GM23248 (cell line): ENCODE data around the gene SLC39A1. TPM values are rescaled to one million over a fixed set of nuclear protein-coding genes. Genes with fewer than 3 reads are reported as not detected.

Experiments
- DNase-seq: peaks from one replicate; pipeline ENCODE4 v3.0.0-alpha.2; 2015
- H2AFZ ChIP-seq: fragments of 200-600 bp; sonication (generic); 2 replicates; pipeline ENCODE4 v1.6.1; 2016; ENCODE audit warnings: antibody characterized with exemption
- H3F3A ChIP-seq: fragments of 200-600 bp; sonication (generic); 2 replicates; pipeline ENCODE4 v1.6.1; 2016; ENCODE audit warnings: mild to moderate bottlenecking, antibody characterized with exemption, mixed run types; ENCODE audit not compliant: insufficient read depth
- H3K27ac ChIP-seq: fragments of 200-600 bp; sonication (generic); 2 replicates; pipeline ENCODE4 v1.5.1; 2016; ENCODE audit warnings: mild to moderate bottlenecking
- H3K27me3 ChIP-seq: fragments of 200-600 bp; sonication (generic); replicated peaks from 2 replicates; pipeline ENCODE4 v1.6.1; 2016; ENCODE audit warnings: mild to moderate bottlenecking; ENCODE audit not compliant: insufficient read depth
- H3K36me3 ChIP-seq: fragments of 200-600 bp; sonication (generic); 2 replicates; pipeline ENCODE4 v1.6.1; 2016; ENCODE audit warnings: low read depth, mild to moderate bottlenecking
- H3K4me1 ChIP-seq: fragments of 200-600 bp; sonication (generic); 2 replicates; pipeline ENCODE4 v1.6.1; 2016; ENCODE audit warnings: mild to moderate bottlenecking; ENCODE audit not compliant: insufficient read depth
- H3K4me2 ChIP-seq: fragments of 200-600 bp; sonication (generic); one replicate; pipeline ENCODE4 v1.6.1; 2016; ENCODE audit warnings: mild to moderate bottlenecking; ENCODE audit not compliant: unreplicated experiment
- H3K4me3 ChIP-seq: fragments of 200-600 bp; sonication (generic); 2 replicates; pipeline ENCODE4 v1.5.1; 2016; ENCODE audit warnings: mild to moderate bottlenecking
- H3K79me2 ChIP-seq: fragments of 200-600 bp; sonication (generic); 2 replicates; pipeline ENCODE4 v1.6.1; 2016; ENCODE audit warnings: mild to moderate bottlenecking; ENCODE audit not compliant: insufficient read depth
- H3K9ac ChIP-seq: fragments of 200-600 bp; sonication (generic); 2 replicates; pipeline ENCODE4 v1.6.1; 2016; ENCODE audit warnings: mild to moderate bottlenecking
- H3K9me2 ChIP-seq: fragments of 200-600 bp; sonication (generic); 2 replicates; pipeline ENCODE4 v1.6.1; 2016; ENCODE audit warnings: mixed run types, mild to moderate bottlenecking, moderate library complexity; ENCODE audit not compliant: insufficient read depth
- H3K9me3 ChIP-seq: fragments of 200-600 bp; sonication (generic); one replicate; pipeline ENCODE4 v1.6.1; 2017; ENCODE audit warnings: low read depth
- H4K20me1 ChIP-seq: fragments of 200-600 bp; sonication (generic); 2 replicates; pipeline ENCODE4 v1.6.0; 2016; ENCODE audit not compliant: insufficient read depth
- EZH2 ChIP-seq: fragments of 200-600 bp; sonication (generic); IDR thresholded peaks from 2 replicates; pipeline ENCODE4 v1.6.1; 2018; ENCODE audit warnings: antibody characterized with exemption, mild to moderate bottlenecking; ENCODE audit not compliant: insufficient read depth, poor library complexity, severe bottlenecking
- EZH2phosphoT487 ChIP-seq: fragments of 200-600 bp; sonication (generic); IDR thresholded peaks from 2 replicates; pipeline ENCODE4 v1.6.1; 2018; ENCODE audit warnings: antibody characterized with exemption, moderate library complexity, mild to moderate bottlenecking, low read depth; ENCODE audit not compliant: insufficient read depth
- WGBS, 2 experiments: methylation state at CpG; one replicate each; pipeline ENCODE4 v1.1.6; 2015 to 2017; ENCODE audit warnings: low lambda C conversion rate in 2 of 2, low coverage in 1 of 2; ENCODE audit errors: missing lambda C conversion rate in 2 of 2; 5-methylcytosine and 5-hydroxymethylcytosine counted together
- in situ Hi-C: fragments of 300-500 bp; cut with MboI; formaldehyde crosslinking; loops from 2 replicates; pipeline ENCODE4 v1.15.0; 2020
- polyA plus RNA-seq: library from polyadenylated mRNA; unstranded; fragments of >200 nt; fragmentation: Nextera tagmentation; extraction: Ambion mirVana; gene quantifications from 2 replicates; pipeline ENCODE4 v1.2.1, GENCODE V29; 2016
- total RNA-seq: library from RNA; depleted of rRNA; stranded (reverse); fragments of >200 nt; shearing (Covaris generic); gene quantifications from 2 replicates; pipeline ENCODE4 v1.2.3, GENCODE V29; 2014

The SLC39A1 gene
- total and polyA plus RNA-seq, 2 experiments from 2014 or later = 91.9 to 120 TPM

DNA sequence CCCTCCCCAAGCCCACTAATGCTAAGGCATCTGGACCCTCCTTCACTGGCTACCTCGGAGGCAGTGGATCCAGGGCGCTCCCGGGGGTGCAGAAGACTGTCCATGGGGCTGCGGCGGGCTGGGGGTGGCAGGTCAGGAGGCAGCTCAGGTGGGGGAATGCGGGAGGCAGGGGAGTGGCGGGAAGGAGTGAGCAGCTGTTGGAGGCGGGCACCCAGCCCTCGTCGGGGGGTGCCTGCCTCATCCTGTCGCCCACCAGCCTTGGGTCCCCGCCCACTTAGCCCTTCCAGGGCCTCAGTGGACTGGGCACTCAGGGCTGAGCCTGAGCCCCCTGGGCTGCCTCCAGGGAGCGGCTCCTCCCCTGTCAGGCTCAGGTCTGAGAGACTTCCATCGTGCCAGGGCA is 29.9 kb downstream of the SLC39A1 start:
- 87 to 93% methylated on average over 7 to 13 of the region's 14 CpGs for WGBS, 2 experiments
- H3K4me3 ChIP-seq = no peak overlapping the region
- H3K4me2 ChIP-seq = no peak overlapping the region
- H3F3A ChIP-seq = 0 out of 2 replicates have a peak, but pooled peaks cover 9% of the 10 kb centered on the region
- H2AFZ ChIP-seq = no peak overlapping the region
- TF ChIP-seq EZH2 (no peak), EZH2phosphoT487 (no peak)
- in situ Hi-C loops = no loop called here
- no peak overlapping the region for H3K27ac ChIP-seq
- no peaks in the 10 kb centered on the region for H3K9me2 ChIP-seq
- peaks cover 7% of the 10 kb centered on the region; the same call in 1 of the 2 replicates for H3K4me1 ChIP-seq
- no peaks in the 10 kb centered on the region for H4K20me1 ChIP-seq
- no peaks in the 10 kb centered on the region for H3K9me3 ChIP-seq
- H3K27me3 ChIP-seq = no peaks in the 10 kb centered on the region
- H3K36me3 ChIP-seq = no peaks in the 10 kb centered on the region; the same call in 1 of the 2 replicates
- no peaks in the 10 kb centered on the region for H3K79me2 ChIP-seq
- DNase-seq = no peak
- H3K9ac ChIP-seq = no peak overlapping the region

DNA sequence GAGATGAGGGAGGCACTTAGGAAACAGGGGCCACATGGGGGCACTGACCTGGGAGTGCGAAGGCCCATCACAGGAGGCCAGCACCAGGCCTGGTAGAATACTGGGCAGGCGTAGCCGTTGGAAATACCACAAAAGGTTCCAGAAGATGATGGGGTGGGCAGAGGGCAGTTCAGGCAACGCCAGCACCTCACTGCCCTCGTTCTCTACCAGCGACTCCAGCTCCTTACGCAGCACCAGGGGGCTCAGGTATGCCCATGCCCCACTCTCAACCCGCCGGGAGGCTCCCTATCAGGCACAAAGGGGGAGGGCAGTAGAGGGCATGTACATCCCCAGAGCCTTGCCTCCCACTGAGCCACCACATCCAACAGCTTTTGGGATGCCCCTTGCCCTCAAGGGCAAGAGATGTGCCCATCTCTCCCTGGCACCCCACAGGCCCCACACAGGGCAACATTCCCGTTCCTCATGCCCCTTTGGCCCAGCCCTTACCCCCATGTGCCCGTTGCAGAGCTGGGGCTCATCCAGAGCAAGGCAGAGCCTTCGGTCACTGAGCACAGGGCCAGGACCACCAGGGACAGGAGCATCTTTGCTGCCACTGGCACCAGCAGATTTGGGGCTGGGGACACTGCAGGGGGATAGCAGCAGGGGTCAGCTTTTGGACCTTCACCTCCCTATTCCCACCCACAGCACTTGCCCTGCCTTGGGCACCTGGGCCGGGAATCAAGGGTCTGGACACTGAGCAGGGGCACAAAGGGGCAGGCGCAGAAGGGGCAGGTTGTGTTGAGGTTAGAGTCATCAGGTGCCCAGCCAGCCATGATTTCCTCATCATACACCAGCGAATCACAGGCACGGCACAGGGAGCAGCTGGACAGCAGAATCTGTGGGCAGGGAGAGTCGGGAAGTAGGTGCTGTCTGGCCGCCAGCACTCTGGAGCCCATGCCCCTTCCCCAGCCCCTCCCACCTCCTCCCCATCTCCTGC is 30.9 kb downstream of the SLC39A1 start:
- H2AFZ ChIP-seq = no peak overlapping the region
- H3F3A ChIP-seq = 0 out of 2 replicates have a peak, but pooled peaks cover 9% of the 10 kb centered on the region
- TF ChIP-seq EZH2phosphoT487 = no peak
- TF ChIP-seq EZH2 = no peak
- no peak for DNase-seq
- H4K20me1 ChIP-seq = no peaks in the 10 kb centered on the region
- no peaks in the 10 kb centered on the region; the same call in 1 of the 2 replicates for H3K36me3 ChIP-seq
- H3K9ac ChIP-seq = no peak overlapping the region
- no peak overlapping the region for H3K4me2 ChIP-seq
- H3K4me3 ChIP-seq = no peak overlapping the region
- WGBS, 2 experiments = 93 to 94% methylated on average over 18 of the region's 18 CpGs
- no peaks in the 10 kb centered on the region for H3K79me2 ChIP-seq
- no peaks in the 10 kb centered on the region for H3K9me3 ChIP-seq
- in situ Hi-C loops = no loop called here
- no peak overlapping the region for H3K27ac ChIP-seq
- no peaks in the 10 kb centered on the region for H3K9me2 ChIP-seq
- peaks cover 8% of the 10 kb centered on the region; the same call in 1 of the 2 replicates for H3K4me1 ChIP-seq
- H3K27me3 ChIP-seq = no peaks in the 10 kb centered on the region

DNA sequence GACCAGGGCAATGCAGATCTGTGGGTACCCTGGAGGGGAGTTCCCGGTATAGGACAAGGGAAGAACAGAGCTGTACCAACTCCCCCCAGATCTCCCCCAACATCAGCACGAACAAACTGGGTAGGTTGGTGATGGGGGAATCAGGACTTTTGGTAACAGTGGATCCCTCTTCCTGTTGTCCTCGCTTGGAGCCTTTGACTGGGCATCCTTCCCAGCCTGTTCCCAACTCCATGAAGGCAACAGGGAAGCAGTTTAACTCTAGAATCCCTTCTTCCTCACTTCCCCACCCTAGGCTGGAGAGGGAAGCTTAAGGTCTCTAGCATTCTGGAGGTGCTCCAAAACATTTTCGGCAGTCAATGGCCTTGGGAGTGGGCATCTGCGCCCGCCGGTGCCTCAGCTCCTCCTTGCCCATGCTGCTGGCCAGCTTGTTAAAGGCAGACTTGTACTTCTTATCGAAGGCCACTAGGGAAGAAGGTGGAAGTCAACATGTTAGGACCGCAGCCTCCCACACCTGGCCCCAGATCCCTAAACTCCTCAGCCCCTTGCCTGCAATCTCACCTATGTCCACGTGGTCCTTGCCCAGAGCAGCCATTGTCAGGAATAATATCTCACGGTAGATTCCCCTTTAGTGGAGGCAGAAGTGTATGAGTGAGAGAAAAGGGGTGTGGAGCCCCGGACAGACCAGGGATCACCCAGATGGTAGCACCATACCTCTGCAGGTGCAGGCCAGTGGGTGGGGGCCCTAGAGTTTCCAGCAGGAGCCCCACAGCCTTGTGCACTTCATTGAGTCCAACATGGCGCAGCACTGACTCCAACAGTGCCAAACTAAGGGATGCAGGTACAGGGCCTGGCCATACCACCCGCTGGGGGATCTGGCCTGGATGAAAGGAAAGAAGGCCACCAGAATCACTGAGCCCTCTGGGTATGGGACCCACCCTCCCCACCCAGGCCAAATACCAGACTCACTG is 33.1 kb downstream of the SLC39A1 start:
- 86 to 87% methylated on average over 14 of the region's 14 CpGs for WGBS, 2 experiments
- no peak overlapping the region for H3K4me3 ChIP-seq
- H3K27me3 ChIP-seq = no peaks in the 10 kb centered on the region
- no peak overlapping the region for H3K4me2 ChIP-seq
- H3K4me1 ChIP-seq = peaks cover 8% of the 10 kb centered on the region; the same call in 1 of the 2 replicates
- H3K27ac ChIP-seq = no peak overlapping the region
- DNase-seq = no peak
- H3K9me3 ChIP-seq = no peaks in the 10 kb centered on the region
- no peaks in the 10 kb centered on the region for H3K79me2 ChIP-seq
- TF ChIP-seq EZH2 = no peak
- TF ChIP-seq EZH2phosphoT487 = no peak
- no peaks in the 10 kb centered on the region for H3K36me3 ChIP-seq
- 0 out of 2 replicates have a peak, but pooled peaks cover 9% of the 10 kb centered on the region for H3F3A ChIP-seq
- in situ Hi-C loops = no loop called here
- no peaks in the 10 kb centered on the region for H3K9me2 ChIP-seq
- H3K9ac ChIP-seq = no peak overlapping the region
- H2AFZ ChIP-seq = no peak overlapping the region
- no peaks in the 10 kb centered on the region for H4K20me1 ChIP-seq

DNA sequence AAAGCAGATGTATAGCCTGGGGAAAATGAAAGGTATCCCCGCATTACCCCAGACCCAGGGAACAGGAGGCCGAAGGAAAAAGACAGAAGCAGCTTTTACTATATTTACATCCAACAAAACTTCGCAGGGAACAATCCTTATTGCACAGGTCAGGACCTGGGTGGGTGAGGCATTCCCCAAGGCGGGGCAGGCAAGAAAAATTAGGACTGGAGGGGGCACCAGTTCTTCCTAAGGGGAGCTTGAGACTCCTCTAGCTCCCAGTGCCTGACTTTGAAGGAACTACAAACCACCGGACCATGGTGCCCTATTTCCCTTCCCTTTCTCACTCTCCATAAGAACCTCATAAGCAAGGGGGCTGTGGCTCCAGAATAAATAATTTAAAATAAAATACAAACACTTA is 33.9 kb downstream of the SLC39A1 start:
- peaks cover 8% of the 10 kb centered on the region for H3K4me1 ChIP-seq
- no peak for TF ChIP-seq EZH2
- H2AFZ ChIP-seq = no peak overlapping the region
- H3K9ac ChIP-seq = no peak overlapping the region
- no peaks in the 10 kb centered on the region for H4K20me1 ChIP-seq
- H3K27me3 ChIP-seq = no peaks in the 10 kb centered on the region
- H3F3A ChIP-seq = peaks cover 12% of the 10 kb centered on the region
- H3K4me2 ChIP-seq = no peak overlapping the region
- H3K4me3 ChIP-seq = no peak overlapping the region
- DNase-seq = no peak
- no peaks in the 10 kb centered on the region for H3K79me2 ChIP-seq
- no peak overlapping the region for H3K27ac ChIP-seq
- no peaks in the 10 kb centered on the region for H3K36me3 ChIP-seq
- H3K9me3 ChIP-seq = no peaks in the 10 kb centered on the region
- in situ Hi-C loops = no loop called here
- 81 to 88% methylated on average over 5 of the region's 5 CpGs for WGBS, 2 experiments
- no peaks in the 10 kb centered on the region for H3K9me2 ChIP-seq
